Right renal cortex interstitium (tissue), 3 donors: ENCODE results near the gene PLAC8L1. TPM values are rescaled to one million over a fixed set of nuclear protein-coding genes. Genes with fewer than 3 reads are reported as not detected.

Experiments used
- DNase-seq, 3 donors: peaks; one replicate each; pipeline ENCODE4 v3.0.0-alpha.2; 2013; ENCODE audit warnings: low read depth in 3 of 3, low spot score in 2 of 3
- polyA plus RNA-seq, 3 donors: library from polyadenylated mRNA; unstranded; fragments of 120-200 nt; gene quantifications; one replicate each; pipeline ENCODE4 v1.2.1, GENCODE V29; 2013; ENCODE audit not compliant: insufficient read length in 3 of 3

PLAC8L1 gene
- polyA plus RNA-seq, 3 donors: 0.68 to 0.85 (median 0.82) TPM

- no peak for DNase-seq
Measured at GRCh38 chr5:146047396-146047795, 58.0 kb downstream of the PLAC8L1 start.

DNA sequence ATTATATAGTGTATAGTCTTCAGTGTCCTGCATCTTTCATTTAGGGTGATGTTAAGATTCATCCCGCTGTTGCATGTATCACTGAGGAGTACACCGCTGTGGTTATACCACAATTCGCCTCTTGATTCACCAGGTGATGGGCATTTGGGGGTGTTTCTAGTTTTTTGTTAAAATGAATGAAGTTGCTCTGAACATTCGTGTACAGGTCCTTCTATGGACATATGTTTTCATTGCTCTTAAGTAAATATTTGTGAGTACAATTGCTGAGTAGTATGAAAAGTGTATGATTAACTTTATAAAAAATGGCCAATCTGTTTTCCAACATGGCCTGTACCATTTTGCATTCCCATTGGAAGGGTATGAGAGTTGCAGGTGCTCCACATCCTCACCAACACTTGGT is 61.7 kb downstream of the PLAC8L1 start:
- no peak for DNase-seq

DNA sequence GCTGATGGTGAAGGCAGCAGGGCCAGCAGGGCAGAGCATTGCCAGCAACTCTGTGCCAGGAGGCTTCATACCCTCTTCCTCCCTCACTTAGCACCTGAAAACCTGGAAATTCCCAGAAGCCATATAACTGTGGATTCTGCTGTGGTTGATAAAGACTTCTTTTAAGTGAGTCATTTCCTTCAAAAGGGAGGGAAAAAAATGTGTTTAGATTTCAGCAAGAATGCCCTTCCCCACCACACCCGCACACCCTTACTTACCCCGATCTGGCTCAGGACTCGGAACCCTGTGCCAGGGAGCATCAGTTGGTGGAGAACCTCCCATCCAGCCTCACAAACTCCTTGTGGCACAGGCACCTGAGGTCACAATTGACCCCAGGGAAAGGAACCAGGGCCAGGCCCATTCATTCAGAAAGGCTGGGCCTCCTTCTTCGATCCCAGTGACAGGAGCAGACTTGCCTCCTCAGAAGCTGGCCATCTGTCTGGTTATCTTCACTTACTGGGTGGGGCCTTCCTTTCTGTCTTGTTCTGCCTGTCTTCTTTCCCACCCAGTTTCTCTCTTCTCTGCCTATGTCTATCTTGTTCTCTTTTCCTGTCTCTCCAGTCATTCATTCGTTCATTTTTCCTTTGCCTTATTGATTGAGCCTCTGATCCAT is 62.6 kb downstream of the PLAC8L1 start:
- no peak for DNase-seq

DNA sequence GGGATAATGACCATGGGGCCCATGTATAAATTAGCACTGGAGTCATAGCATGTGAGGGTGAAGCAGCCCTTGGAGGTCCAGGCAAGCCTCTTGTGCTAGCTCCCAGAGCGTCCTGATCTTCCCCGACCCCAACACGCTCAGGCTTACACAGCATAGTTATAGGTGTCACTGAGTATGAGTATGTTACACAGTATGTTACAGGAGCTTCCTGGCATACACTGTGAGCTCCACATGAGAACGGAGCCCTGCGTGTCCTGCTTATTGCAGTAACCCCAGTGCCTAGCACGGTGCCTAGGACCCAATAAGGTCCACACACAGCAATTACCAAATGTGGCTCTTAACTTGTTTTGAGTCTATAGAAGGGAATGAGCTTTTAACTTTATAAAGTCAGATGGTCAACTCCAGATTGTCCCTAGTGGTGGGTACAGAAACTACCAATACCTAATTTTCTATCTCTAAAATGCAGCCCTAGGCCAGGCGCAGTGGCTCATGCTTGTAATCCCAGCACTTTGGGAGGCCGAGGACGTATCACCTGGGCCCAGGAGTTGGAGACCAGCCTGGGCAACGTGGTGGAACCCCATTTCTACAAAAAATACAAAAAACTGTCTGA is 64.1 kb downstream of the PLAC8L1 start:
- DNase-seq: no peak

DNA sequence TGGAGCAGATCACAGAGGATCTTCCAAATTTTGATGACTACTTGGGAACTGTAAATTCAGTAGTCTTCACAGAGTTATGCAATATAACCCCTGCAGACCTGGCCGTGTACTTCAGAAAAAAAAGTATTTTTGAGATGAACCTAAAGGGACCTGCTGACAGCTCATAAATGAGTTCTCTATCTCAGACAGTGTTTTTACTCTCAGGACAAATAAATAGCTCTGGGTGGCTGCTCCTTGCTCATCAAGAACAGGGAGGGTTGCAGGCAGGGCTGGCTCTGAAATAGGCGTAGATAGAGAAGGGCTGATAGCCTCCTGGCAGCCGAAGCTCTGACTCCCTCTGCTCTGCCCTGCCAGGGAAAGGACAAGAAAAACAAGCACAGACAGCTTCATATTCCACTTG is 64.8 kb downstream of the PLAC8L1 start:
- DNase-seq: no peak

- DNase-seq: no peak
Measured at GRCh38 chr5:146039420-146039819, 66.0 kb downstream of the PLAC8L1 start.

GRCh38 chr5:146034605-146035004 is 70.8 kb downstream of the PLAC8L1 start:
- no peak for DNase-seq

Other genes with a start within 250 kb of the PLAC8L1 start
- gene GRXCR2, start 232.6 kb downstream of the PLAC8L1 start, polyA plus RNA-seq: not detected
- gene SH3RF2, start 169.0 kb downstream of the PLAC8L1 start, polyA plus RNA-seq: 1 to 10 TPM; 3.8 to 4.8 (median 4.2) TPM
- gene LARS1, start 77.1 kb upstream of the PLAC8L1 start, polyA plus RNA-seq: 100 to 1,000 TPM; 137 to 155 (median 145) TPM
- 10 to 100 TPM; 28.5 to 31.3 (median 30.6) TPM for gene RBM27, start 98.0 kb upstream of the PLAC8L1 start, polyA plus RNA-seq
- under 1 TPM; 0.08 to 0.13 (median 0.11) TPM for gene POU4F3, start 233.3 kb upstream of the PLAC8L1 start, polyA plus RNA-seq